ENCODE data around the gene EEF2K.

EEF2K gene

GRCh38 chr16:22177968-22178930, 27.8 kb upstream of the EEF2K start:
- Histone ChIP-seq H3K36me3 (ENCODE audit: control insufficient read depth, insufficient read depth, low read length) (no peaks in the 10 kb centered on the region), H3K4me1 (ENCODE audit: control insufficient read depth, insufficient read depth, low read length) (no peaks in the 10 kb centered on the region)
- 85 to 86% methylated on average over 18 of the region's 18 CpGs for WGBS, 2 experiments

GRCh38 chr16:22181426-22181825, 24.7 kb upstream of the EEF2K start:
- Histone ChIP-seq H3K27ac (ENCODE audit: insufficient read depth, low read depth, low read length, poor library complexity, severe bottlenecking) (no peak overlapping the region), H3K9me3 (ENCODE audit: control insufficient read depth, low read length) (no peaks in the 10 kb centered on the region), H3K4me1 (ENCODE audit: control insufficient read depth, insufficient read depth, low read length) (no peaks in the 10 kb centered on the region), H3K27me3 (ENCODE audit: control insufficient read depth, insufficient read depth, low read length, poor library complexity, severe bottlenecking) (no peaks in the 10 kb centered on the region), H3K4me3 (ENCODE audit: insufficient read depth, low read depth, low read length) (no peak overlapping the region), H3K36me3 (ENCODE audit: control insufficient read depth, insufficient read depth, low read length) (no peaks in the 10 kb centered on the region)
- WGBS, 2 experiments: 91% methylated on average over 11 of the region's 11 CpGs

More at GRCh38 chr16:22177968-22178930, 27.8 kb upstream of the EEF2K start:
- Histone ChIP-seq H3K27me3 (ENCODE audit: control insufficient read depth, insufficient read depth, low read length, poor library complexity, severe bottlenecking) (no peaks in the 10 kb centered on the region), H3K27ac (ENCODE audit: insufficient read depth, low read depth, low read length, poor library complexity, severe bottlenecking) (no peak overlapping the region), H3K4me3 (ENCODE audit: insufficient read depth, low read depth, low read length) (no peak overlapping the region), H3K9me3 (ENCODE audit: control insufficient read depth, low read length) (no peaks in the 10 kb centered on the region)

DNA sequence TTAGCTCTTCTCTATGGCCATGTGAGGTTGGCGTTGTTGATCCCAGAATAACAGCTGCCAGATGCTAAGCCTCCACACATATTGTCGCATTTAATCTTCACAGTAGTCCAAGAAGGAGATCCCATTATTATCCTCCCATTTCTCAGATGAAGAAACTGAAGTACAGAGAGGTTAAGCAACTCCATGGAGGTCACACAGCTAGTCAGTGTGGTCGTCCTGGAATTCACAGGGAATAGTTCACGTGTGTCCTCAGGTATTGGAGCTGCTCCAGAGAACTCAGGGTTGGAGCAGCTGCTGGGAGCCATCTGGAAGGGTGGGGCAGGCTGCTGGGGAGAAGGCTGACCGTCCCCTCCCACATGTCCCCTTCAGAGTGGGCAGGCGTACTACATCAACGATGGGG, 24.2 kb upstream of the EEF2K start:
- no peaks in the 10 kb centered on the region for H3K9me3 ChIP-seq (ENCODE audit: control insufficient read depth, low read length)
- H3K4me1 ChIP-seq (ENCODE audit: control insufficient read depth, insufficient read depth, low read length): no peaks in the 10 kb centered on the region
- no peaks in the 10 kb centered on the region for H3K27me3 ChIP-seq (ENCODE audit: control insufficient read depth, insufficient read depth, low read length, poor library complexity, severe bottlenecking)
- H3K27ac ChIP-seq (ENCODE audit: insufficient read depth, low read depth, low read length, poor library complexity, severe bottlenecking): no peak overlapping the region
- no peaks in the 10 kb centered on the region for H3K36me3 ChIP-seq (ENCODE audit: control insufficient read depth, insufficient read depth, low read length)
- WGBS, 2 experiments: 82 to 89% methylated on average over 7 of the region's 7 CpGs
- H3K4me3 ChIP-seq (ENCODE audit: insufficient read depth, low read depth, low read length): no peak overlapping the region

GRCh38 chr16:22183335-22183734, 22.7 kb upstream of the EEF2K start:
- Histone ChIP-seq H3K4me3 (ENCODE audit: insufficient read depth, low read depth, low read length) (no peak overlapping the region), H3K36me3 (ENCODE audit: control insufficient read depth, insufficient read depth, low read length) (no peaks in the 10 kb centered on the region), H3K27me3 (ENCODE audit: control insufficient read depth, insufficient read depth, low read length, poor library complexity, severe bottlenecking) (no peaks in the 10 kb centered on the region), H3K9me3 (ENCODE audit: control insufficient read depth, low read length) (no peaks in the 10 kb centered on the region), H3K4me1 (ENCODE audit: control insufficient read depth, insufficient read depth, low read length) (no peaks in the 10 kb centered on the region), H3K27ac (ENCODE audit: insufficient read depth, low read depth, low read length, poor library complexity, severe bottlenecking) (no peak overlapping the region)
- WGBS, 2 experiments: 86 to 94% methylated on average over 5 of the region's 5 CpGs

GRCh38 chr16:22183901-22184614, 22.0 kb upstream of the EEF2K start:
- H3K36me3 ChIP-seq (ENCODE audit: control insufficient read depth, insufficient read depth, low read length): no peaks in the 10 kb centered on the region
- 83 to 89% methylated on average over 11 of the region's 11 CpGs for WGBS, 2 experiments
- H3K4me3 ChIP-seq (ENCODE audit: insufficient read depth, low read depth, low read length): no peak overlapping the region
- no peaks in the 10 kb centered on the region for H3K9me3 ChIP-seq (ENCODE audit: control insufficient read depth, low read length)
- no peak overlapping the region for H3K27ac ChIP-seq (ENCODE audit: insufficient read depth, low read depth, low read length, poor library complexity, severe bottlenecking)
- no peaks in the 10 kb centered on the region for H3K4me1 ChIP-seq (ENCODE audit: control insufficient read depth, insufficient read depth, low read length)
- peaks cover 4% of the 10 kb centered on the region for H3K27me3 ChIP-seq (ENCODE audit: control insufficient read depth, insufficient read depth, low read length, poor library complexity, severe bottlenecking)

DNA sequence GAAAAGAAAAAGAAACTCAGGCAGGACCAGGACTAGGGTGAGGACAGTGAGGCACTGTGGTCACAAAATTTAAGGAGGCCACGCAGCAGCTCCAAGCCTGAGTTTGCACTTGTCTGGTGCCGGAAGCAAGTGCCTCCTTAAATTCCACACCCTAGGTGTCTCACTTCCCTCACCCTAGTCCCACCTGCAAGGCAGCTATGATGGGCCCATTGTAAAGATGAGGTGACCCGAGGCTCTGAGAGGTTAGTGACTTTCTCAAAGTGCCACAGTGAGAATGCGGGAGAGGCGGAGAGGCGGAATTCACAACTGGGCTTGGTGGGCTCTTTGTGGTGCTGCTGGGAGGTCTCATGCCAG, 21.5 kb upstream of the EEF2K start:
- H3K4me1 ChIP-seq (ENCODE audit: control insufficient read depth, insufficient read depth, low read length): no peaks in the 10 kb centered on the region
- WGBS, 2 experiments: 89 to 90% methylated on average over 6 of the region's 6 CpGs
- no peaks in the 10 kb centered on the region for H3K9me3 ChIP-seq (ENCODE audit: control insufficient read depth, low read length)
- peaks cover 9% of the 10 kb centered on the region for H3K27me3 ChIP-seq (ENCODE audit: control insufficient read depth, insufficient read depth, low read length, poor library complexity, severe bottlenecking)
- no peak overlapping the region for H3K27ac ChIP-seq (ENCODE audit: insufficient read depth, low read depth, low read length, poor library complexity, severe bottlenecking)
- no peak overlapping the region for H3K4me3 ChIP-seq (ENCODE audit: insufficient read depth, low read depth, low read length)
- no peaks in the 10 kb centered on the region for H3K36me3 ChIP-seq (ENCODE audit: control insufficient read depth, insufficient read depth, low read length)

GRCh38 chr16:22186517-22186916, 19.6 kb upstream of the EEF2K start:
- no peaks in the 10 kb centered on the region for H3K36me3 ChIP-seq (ENCODE audit: control insufficient read depth, insufficient read depth, low read length)
- no peaks in the 10 kb centered on the region for H3K4me1 ChIP-seq (ENCODE audit: control insufficient read depth, insufficient read depth, low read length)
- H3K4me3 ChIP-seq (ENCODE audit: insufficient read depth, low read depth, low read length): no peak overlapping the region
- H3K27me3 ChIP-seq (ENCODE audit: control insufficient read depth, insufficient read depth, low read length, poor library complexity, severe bottlenecking): peaks cover 14% of the 10 kb centered on the region
- H3K27ac ChIP-seq (ENCODE audit: insufficient read depth, low read depth, low read length, poor library complexity, severe bottlenecking): no peak overlapping the region
- no peaks in the 10 kb centered on the region for H3K9me3 ChIP-seq (ENCODE audit: control insufficient read depth, low read length)
- WGBS, 2 experiments: 29 to 57% methylated on average over 3 of the region's 3 CpGs

DNA sequence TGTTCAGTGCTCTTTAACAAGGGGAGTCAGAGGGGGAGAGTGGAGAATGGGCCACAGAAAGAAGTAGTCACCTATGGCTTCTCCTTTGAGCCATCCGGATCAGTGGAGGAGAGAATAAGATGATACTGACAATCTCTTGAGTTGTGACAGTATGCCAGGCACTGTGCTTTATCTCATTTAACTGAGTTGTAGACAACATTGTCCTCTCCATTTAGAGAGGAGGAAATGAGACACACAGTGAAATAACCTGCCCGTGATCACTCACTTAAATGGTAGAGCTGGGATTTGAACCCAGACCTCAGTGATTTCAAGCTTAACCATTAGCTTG, 17.8 kb upstream of the EEF2K start:
- H3K27ac ChIP-seq (ENCODE audit: insufficient read depth, low read depth, low read length, poor library complexity, severe bottlenecking): no peak overlapping the region
- H3K36me3 ChIP-seq (ENCODE audit: control insufficient read depth, insufficient read depth, low read length): no peaks in the 10 kb centered on the region
- H3K27me3 ChIP-seq (ENCODE audit: control insufficient read depth, insufficient read depth, low read length, poor library complexity, severe bottlenecking): peaks cover 14% of the 10 kb centered on the region
- H3K4me3 ChIP-seq (ENCODE audit: insufficient read depth, low read depth, low read length): no peak overlapping the region
- no peaks in the 10 kb centered on the region for H3K4me1 ChIP-seq (ENCODE audit: control insufficient read depth, insufficient read depth, low read length)
- WGBS, 2 experiments: 93 to 96% methylated on average over 2 of the region's 2 CpGs
- H3K9me3 ChIP-seq (ENCODE audit: control insufficient read depth, low read length): no peaks in the 10 kb centered on the region

- WGBS, 2 experiments: 53 to 58% methylated on average over 8 of the region's 8 CpGs
- H3K27ac ChIP-seq (ENCODE audit: insufficient read depth, low read depth, low read length, poor library complexity, severe bottlenecking): no peak overlapping the region
- peaks cover 14% of the 10 kb centered on the region for H3K27me3 ChIP-seq (ENCODE audit: control insufficient read depth, insufficient read depth, low read length, poor library complexity, severe bottlenecking)
- no peaks in the 10 kb centered on the region for H3K9me3 ChIP-seq (ENCODE audit: control insufficient read depth, low read length)
- no peaks in the 10 kb centered on the region for H3K36me3 ChIP-seq (ENCODE audit: control insufficient read depth, insufficient read depth, low read length)
- no peak overlapping the region for H3K4me3 ChIP-seq (ENCODE audit: insufficient read depth, low read depth, low read length)
- no peaks in the 10 kb centered on the region for H3K4me1 ChIP-seq (ENCODE audit: control insufficient read depth, insufficient read depth, low read length)
These were observed 17.3 kb upstream of the EEF2K start for GRCh38 chr16:22188595-22189442.
